Measurements from ENCODE around the gene CXXC4.

DNA sequence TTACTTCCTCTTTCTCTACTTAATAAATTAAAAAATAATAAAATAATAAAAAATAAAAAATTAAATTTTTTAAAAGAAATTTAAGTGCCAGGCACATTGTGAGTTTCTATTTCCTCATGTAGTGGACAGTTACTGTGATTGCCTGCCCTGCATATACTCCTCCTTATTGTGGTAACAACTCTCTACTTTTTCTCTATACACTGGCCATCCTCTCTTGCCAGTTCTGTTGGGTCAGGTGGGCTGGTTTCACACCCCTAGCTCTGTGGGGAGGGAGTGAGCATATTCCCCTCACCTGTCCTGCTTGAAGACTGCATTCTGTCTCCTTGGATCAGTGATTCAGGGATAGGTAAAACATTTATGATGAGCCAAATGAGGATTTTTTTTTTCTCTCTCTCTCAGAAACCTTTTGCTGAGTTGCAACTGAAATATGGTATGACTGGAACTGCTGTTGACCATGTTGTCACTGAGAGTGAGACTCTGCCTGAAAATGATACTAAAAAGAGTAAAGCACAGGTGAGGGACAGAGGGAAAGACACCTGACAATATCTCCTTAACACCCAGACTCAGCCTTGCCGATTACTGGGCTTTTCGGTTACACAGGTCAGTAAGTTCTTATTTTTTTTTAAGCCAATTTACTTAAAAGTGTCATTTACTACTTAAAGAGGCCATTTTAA, 37.2 kb downstream of the CXXC4 start:
- no peak for TF ChIP-seq EZH2 (IDR thresholded peaks at IDR 0.05)
- TF ChIP-seq POLR2AphosphoS5 (IDR thresholded peaks at IDR 0.05; ENCODE audit: borderline replicate concordance, low read depth, low read length), result no peak

Measured in SK-N-MC (cell line).